Spinal cord (tissue), 10 donors: ENCODE data around the gene MAP2K1. TPM values are rescaled to one million over a fixed set of nuclear protein-coding genes. Genes with fewer than 3 reads are reported as not detected.

Experiments
- DNase-seq, 6 donors: peaks; one replicate each; pipeline versions ENCODE4 v3.0.0 to v3.0.0-alpha.2; 2013 to 2015; ENCODE audit warnings: low spot score in 6 of 6, low read depth in 4 of 6
- H3K27ac ChIP-seq: one replicate; pipeline ENCODE4 v1.5.1; 2013; ENCODE audit warnings: low read depth, low read length, control low read depth
- H3K27me3 ChIP-seq: one replicate; pipeline ENCODE4 v1.6.1; 2013; ENCODE audit warnings: low read length; ENCODE audit not compliant: control insufficient read depth, insufficient read depth
- H3K36me3 ChIP-seq: one replicate; pipeline ENCODE4 v1.6.1; 2013; ENCODE audit warnings: low read length; ENCODE audit not compliant: control insufficient read depth, insufficient read depth
- H3K4me1 ChIP-seq: one replicate; pipeline ENCODE4 v1.6.1; 2013; ENCODE audit warnings: low read length; ENCODE audit not compliant: control insufficient read depth, insufficient read depth
- H3K4me3 ChIP-seq: one replicate; pipeline ENCODE4 v1.5.1; 2013; ENCODE audit warnings: low read depth, low read length, control low read depth
- H3K9me3 ChIP-seq: one replicate; pipeline ENCODE4 v1.6.1; 2013; ENCODE audit warnings: low read length; ENCODE audit not compliant: control insufficient read depth, insufficient read depth
- WGBS: methylation state at CpG from one replicate; pipeline ENCODE4 v1.1.5; 2013; ENCODE audit warnings: missing lambda C conversion rate; ENCODE audit not compliant: insufficient coverage; 5-methylcytosine and 5-hydroxymethylcytosine counted together
- polyA plus RNA-seq, 2 donors: library from polyadenylated mRNA; unstranded; fragments of 120-200 nt; gene quantifications; one replicate each; pipeline ENCODE4 v1.2.1, GENCODE V29; 2013; ENCODE audit not compliant: insufficient read length in 2 of 2
- total RNA-seq, 2 donors: library from RNA; depleted of rRNA in 1 of 2; stranded (reverse); fragments of 120-200 nt in 1 of 2; fragments of >200 nt in 1 of 2; gene quantifications; one replicate each; pipeline versions ENCODE4 v1.2.3 to v1.2.4, GENCODE V29; 2013 to 2014
- donor health status: healthy.

MAP2K1 gene
- total and polyA plus RNA-seq, 4 donors = 42.8 to 103 (median 79.3) TPM

DNA sequence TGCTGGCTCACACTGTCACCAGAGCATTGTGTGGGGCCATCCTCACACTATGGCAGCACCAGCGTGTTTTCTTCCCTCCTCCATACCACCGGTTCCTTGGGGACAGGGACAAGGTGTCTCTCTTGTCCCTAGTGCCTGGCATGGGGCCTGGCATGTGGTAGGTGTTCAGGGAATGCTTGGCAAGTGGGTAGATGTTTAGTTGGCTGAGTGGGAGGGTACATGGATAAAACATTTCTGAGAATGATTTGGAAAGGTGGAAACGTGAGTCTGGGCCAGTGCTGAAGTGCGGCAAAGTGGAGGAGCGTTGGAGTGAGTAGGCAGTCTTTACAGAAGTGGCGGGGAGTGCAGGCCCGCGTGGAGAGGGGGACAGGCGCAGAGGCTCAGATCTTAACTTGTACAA, 95.8 kb downstream of the MAP2K1 start:
- Histone ChIP-seq H3K27me3 (no peaks in the 10 kb centered on the region), H3K9me3 (no peaks in the 10 kb centered on the region), H3K4me1 (no peaks in the 10 kb centered on the region), H3K27ac (no peak overlapping the region), H3K4me3 (no peak overlapping the region), H3K36me3 (peaks cover 38% of the 10 kb centered on the region)
- no peak for DNase-seq
- WGBS = 90% methylated on average over 5 of the region's 9 CpGs

DNA sequence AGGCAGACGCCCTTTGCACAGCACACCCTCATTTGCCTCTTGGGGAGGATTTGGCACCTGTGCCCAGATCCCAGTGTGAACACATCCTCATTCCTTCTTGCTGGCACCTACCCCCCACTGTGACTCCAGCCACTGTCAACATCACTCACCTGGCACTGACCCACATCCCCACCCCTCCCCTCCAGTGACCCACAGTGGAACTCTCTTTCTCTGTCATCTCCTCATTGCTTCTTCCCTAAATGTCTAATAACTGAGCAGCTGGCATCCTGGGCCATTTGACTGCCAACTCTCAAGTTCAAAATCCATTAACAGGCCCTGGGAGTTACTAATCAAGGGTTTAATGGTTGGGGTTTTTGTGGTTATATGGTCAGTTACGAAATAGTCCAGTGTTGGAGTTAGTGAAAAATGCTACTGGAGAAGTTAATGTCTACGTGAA, 96.4 kb downstream of the MAP2K1 start:
- no peaks in the 10 kb centered on the region for H3K4me1 ChIP-seq
- no peak overlapping the region for H3K4me3 ChIP-seq
- no peaks in the 10 kb centered on the region for H3K27me3 ChIP-seq
- DNase-seq = peak in 1 of 6 donors; percentile 27
- WGBS = 57% methylated on average over 1 of the region's 3 CpGs
- H3K36me3 ChIP-seq = peaks cover 39% of the 10 kb centered on the region
- H3K9me3 ChIP-seq = no peaks in the 10 kb centered on the region
- no peak overlapping the region for H3K27ac ChIP-seq

DNA sequence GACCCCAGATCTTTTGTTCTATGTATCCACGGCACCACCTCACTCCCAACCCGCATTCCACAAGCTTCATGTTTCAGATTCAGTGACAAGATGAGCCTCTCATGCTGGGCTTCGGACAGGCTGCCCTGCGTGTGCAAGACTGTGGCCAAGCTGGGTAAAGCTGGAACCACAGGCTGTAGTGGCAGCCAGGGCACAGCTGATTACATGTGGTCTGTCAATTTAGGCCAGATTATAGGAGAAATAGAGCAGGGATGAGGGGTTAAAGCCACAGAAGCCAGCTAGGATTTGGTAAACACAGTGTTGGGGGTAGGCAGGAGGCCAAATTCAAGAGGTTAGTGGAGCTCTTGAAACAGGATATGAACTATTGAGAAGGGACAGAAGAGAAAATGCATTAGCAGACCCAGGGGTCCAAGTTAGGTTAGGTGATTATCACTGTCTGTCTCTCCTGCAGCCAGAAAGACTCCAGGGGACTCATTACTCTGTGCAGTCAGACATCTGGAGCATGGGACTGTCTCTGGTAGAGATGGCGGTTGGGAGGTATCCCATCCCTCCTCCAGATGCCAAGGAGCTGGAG, 97.9 kb downstream of the MAP2K1 start:
- no peaks in the 10 kb centered on the region for H3K27me3 ChIP-seq
- DNase-seq = no peak
- 75% methylated on average over 3 of the region's 5 CpGs for WGBS
- no peak overlapping the region for H3K27ac ChIP-seq
- H3K9me3 ChIP-seq = no peaks in the 10 kb centered on the region
- no peaks in the 10 kb centered on the region for H3K4me1 ChIP-seq
- H3K36me3 ChIP-seq = peaks cover 43% of the 10 kb centered on the region
- H3K4me3 ChIP-seq = no peak overlapping the region

DNA sequence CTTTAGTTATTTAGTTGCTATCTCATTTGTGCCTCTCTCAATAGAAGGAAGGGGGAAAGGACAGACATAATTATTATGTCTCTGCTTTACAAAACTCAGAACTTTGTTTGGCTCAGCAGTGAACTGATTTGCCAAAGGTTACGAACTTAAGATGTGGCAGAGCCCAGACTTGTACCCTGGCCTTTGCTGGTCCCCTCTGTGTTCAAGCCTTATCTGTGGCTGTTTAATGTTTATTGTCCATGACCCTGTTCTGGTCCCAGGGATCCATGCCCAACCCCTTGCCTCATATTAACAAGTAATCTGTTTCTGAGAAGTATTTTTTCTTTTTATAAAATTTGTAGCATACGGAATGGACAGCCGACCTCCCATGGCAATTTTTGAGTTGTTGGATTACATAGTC, 100.2 kb downstream of the MAP2K1 start:
- Histone ChIP-seq H3K9me3 (no peaks in the 10 kb centered on the region), H3K4me1 (no peaks in the 10 kb centered on the region), H3K27me3 (no peaks in the 10 kb centered on the region), H3K4me3 (no peak overlapping the region), H3K36me3 (peaks cover 52% of the 10 kb centered on the region), H3K27ac (no peak overlapping the region)
- WGBS = 100% methylated on average over 1 of the region's 3 CpGs
- no peak for DNase-seq

DNA sequence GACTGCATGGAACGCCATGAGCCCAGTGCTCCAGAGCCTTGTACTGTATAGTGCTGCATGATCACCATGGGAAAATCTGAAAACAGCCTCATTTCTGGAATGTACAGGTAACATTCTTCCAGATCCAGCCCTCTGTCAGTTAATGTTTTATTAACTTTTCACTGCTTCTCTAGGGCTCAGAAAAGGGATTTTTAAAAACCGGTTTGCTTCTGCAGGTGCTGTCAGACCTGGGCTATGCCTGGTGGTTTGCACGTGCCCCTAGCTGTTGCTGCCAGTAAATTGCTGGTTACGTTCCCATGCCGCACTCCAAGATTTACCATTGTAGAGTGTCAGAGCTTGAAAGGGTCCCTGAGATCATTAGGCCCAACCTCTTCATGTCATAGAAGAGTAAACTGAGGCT, 101.8 kb downstream of the MAP2K1 start:
- 97% methylated on average over 5 of the region's 5 CpGs for WGBS
- H3K27me3 ChIP-seq = no peaks in the 10 kb centered on the region
- no peak overlapping the region for H3K4me3 ChIP-seq
- no peak overlapping the region for H3K27ac ChIP-seq
- H3K36me3 ChIP-seq = peaks cover 45% of the 10 kb centered on the region
- no peaks in the 10 kb centered on the region for H3K4me1 ChIP-seq
- H3K9me3 ChIP-seq = no peaks in the 10 kb centered on the region
- no peak for DNase-seq

DNA sequence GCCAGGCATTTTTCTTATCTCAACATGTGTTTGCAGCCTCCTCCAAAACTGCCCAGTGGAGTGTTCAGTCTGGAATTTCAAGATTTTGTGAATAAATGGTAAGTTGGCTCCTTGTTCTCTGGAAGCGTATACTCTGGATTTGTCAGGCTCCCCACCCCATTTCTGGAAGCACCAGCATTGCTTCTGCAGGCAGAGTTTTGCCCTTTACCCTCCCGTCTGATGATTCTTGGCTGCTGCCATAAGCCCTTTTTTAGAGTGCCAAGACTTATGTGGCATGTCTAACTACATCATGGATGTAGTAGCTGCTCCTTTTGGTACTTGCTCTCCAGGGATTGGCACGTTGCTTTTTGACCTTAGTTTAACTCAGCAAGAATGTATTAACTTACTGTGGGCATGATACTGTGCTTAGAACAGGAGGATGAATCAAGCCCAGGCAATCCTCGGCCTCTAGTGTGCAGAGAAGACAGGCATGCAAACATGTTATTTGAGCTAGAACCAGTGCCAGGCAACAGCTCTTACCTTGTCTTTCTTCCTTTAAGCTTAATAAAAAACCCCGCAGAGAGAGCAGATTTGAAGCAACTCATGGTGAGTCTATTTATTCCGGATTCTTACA, 102.6 kb downstream of the MAP2K1 start:
- Histone ChIP-seq H3K9me3 (no peaks in the 10 kb centered on the region), H3K27me3 (no peaks in the 10 kb centered on the region), H3K27ac (no peak overlapping the region), H3K4me3 (no peak overlapping the region), H3K4me1 (no peaks in the 10 kb centered on the region), H3K36me3 (peaks cover 49% of the 10 kb centered on the region)
- 94% methylated on average over 4 of the region's 6 CpGs for WGBS
- no peak for DNase-seq

DNA sequence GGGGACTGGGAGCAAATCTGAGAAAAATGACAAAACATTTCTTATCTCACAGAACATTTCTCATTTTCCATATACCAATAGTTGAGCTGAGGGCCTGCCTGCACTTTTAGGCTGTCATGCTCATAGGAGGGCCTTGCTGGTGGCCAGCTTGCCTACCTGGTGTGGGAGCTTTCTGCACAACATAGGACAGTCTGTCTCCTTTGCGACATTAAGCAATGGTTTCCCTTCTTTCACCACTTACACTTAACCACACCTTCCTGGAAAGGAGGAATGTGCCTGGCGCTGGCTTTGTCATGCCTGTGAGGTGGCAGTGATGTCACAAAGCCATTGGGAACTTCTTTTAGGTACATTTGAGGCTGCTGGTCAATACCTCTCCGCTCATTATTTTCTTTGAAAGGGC, 105.1 kb downstream of the MAP2K1 start:
- Histone ChIP-seq H3K4me1 (peaks cover 8% of the 10 kb centered on the region), H3K9me3 (no peaks in the 10 kb centered on the region), H3K36me3 (peaks cover 43% of the 10 kb centered on the region), H3K4me3 (no peak overlapping the region), H3K27ac (no peak overlapping the region), H3K27me3 (no peaks in the 10 kb centered on the region)
- DNase-seq = no peak
- WGBS = no CpG with 5 or more reads among the region's 3 CpGs

DNA sequence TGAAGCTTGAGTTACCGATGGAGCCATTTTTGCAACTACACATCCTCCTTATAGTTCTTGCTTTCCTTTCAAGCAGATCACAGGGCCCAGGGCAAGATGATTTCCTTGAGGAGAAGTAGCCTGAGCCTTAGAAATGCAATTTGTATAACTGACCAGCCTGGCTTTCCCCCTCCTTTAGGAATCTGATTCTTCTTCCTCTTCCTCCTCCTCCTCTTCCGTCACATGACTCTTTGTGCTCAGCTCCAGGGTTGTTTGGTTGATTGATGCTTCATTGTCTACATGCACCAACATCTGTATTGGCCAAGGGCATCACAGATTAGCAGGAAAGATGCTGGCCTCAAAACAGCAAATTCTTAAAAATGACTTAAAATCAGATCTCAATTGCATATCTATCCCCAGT, 107.5 kb downstream of the MAP2K1 start:
- H3K9me3 ChIP-seq = no peaks in the 10 kb centered on the region
- H3K36me3 ChIP-seq = peaks cover 37% of the 10 kb centered on the region
- H3K27ac ChIP-seq = no peak overlapping the region
- 88% methylated on average over 1 of the region's 2 CpGs for WGBS
- DNase-seq = no peak
- H3K4me1 ChIP-seq = peaks cover 14% of the 10 kb centered on the region
- no peaks in the 10 kb centered on the region for H3K27me3 ChIP-seq
- no peak overlapping the region for H3K4me3 ChIP-seq

DNA sequence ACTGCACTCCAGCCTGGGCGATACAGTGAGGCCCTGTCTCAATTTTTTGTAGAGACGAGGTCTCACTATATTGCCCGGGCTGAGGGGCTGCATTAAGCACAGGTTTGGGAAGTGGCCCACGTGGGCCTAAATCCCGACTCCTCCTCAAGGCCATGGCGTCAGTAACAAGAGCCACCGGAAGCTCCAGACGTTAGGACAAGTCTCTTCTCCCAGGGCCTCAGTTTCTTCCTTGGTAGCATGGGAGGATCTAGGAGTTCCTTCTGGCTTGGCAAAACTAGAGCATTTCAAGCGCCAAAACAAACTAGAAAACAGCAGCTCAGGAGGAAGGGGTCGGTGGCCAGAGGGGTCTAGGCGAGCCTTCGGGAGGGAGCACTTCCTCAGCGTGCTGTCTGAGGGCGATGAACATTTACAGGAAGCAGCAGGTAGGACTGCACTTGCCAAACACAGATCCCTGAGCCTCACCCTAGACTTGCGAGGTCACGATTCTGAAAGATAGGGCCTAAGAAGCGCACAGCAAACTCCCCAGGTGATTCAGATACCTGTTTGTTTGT, 110.3 kb downstream of the MAP2K1 start:
- H3K36me3 ChIP-seq = peaks cover 42% of the 10 kb centered on the region
- no peaks in the 10 kb centered on the region for H3K27me3 ChIP-seq
- DNase-seq = no peak
- 27% methylated on average over 16 of the region's 17 CpGs for WGBS
- H3K4me3 ChIP-seq = peak overlapping the region; percentile 94
- H3K4me1 ChIP-seq = peaks cover 14% of the 10 kb centered on the region
- no peaks in the 10 kb centered on the region for H3K9me3 ChIP-seq
- H3K27ac ChIP-seq = peak overlapping the region; percentile 85
